Myocyte (in vitro differentiated cells): Measurements from ENCODE around the gene HCFC1R1. TPM values are rescaled to one million over a fixed set of nuclear protein-coding genes. Genes with fewer than 3 reads are reported as not detected.
A peak's percentile ranks its signal among the peaks of the same experiment; 100 is the strongest.

Experiments used
- DNase-seq: peaks from one replicate; pipeline ENCODE4 v3.0.0-alpha.2; 2012; ENCODE audit warnings: low read depth
- total RNA-seq: library from RNA; depleted of rRNA; stranded (reverse); fragments of >200 nt; gene quantifications from 2 replicates; pipeline ENCODE4 v1.2.3, GENCODE V29; 2014

HCFC1R1 gene
- total RNA-seq, 1 donor from 2014 or later, result 34.9 TPM

- DNase-seq, result no peak
Observed at GRCh38 chr16:2979669-2980226, 44.0 kb downstream of the HCFC1R1 start.

- DNase-seq, result no peak
Observed at GRCh38 chr16:2977440-2977839, 46.3 kb downstream of the HCFC1R1 start.

GRCh38 chr16:2976673-2977072 lies 47.1 kb downstream of the HCFC1R1 start:
- DNase-seq, result no peak

GRCh38 chr16:2976201-2976600 lies 47.5 kb downstream of the HCFC1R1 start:
- DNase-seq, result no peak

- no peak for DNase-seq
Observed at GRCh38 chr16:2975161-2975795, 48.5 kb downstream of the HCFC1R1 start.

GRCh38 chr16:2974319-2975056 lies 49.3 kb downstream of the HCFC1R1 start:
- peak; percentile 55 for DNase-seq

GRCh38 chr16:2973605-2974318 lies 50.0 kb downstream of the HCFC1R1 start:
- no peak for DNase-seq

GRCh38 chr16:2973093-2973492 lies 50.6 kb downstream of the HCFC1R1 start:
- no peak for DNase-seq

Other genes with a start within 250 kb of the HCFC1R1 start
- gene ELOB, start 246.7 kb downstream of the HCFC1R1 start, total RNA-seq, result 235 and 770 TPM in 2 replicates
- gene PRSS33, start 236.4 kb downstream of the HCFC1R1 start, total RNA-seq, result not detected in 2 replicates
- not detected in 2 replicates for gene PRSS41, start 225.5 kb downstream of the HCFC1R1 start, total RNA-seq
- not detected in 2 replicates for gene PRSS21, start 206.7 kb downstream of the HCFC1R1 start, total RNA-seq
- gene ZG16B, start 193.6 kb downstream of the HCFC1R1 start, total RNA-seq, result not detected in 2 replicates
- not detected in 2 replicates for gene PRSS22, start 165.8 kb downstream of the HCFC1R1 start, total RNA-seq
- 59.9 and 77.1 TPM in 2 replicates for gene FLYWCH2, start 140.7 kb downstream of the HCFC1R1 start, total RNA-seq
- 27.7 and 36.9 TPM in 2 replicates for gene FLYWCH1, start 112.0 kb downstream of the HCFC1R1 start, total RNA-seq
- 10.4 and 17.8 TPM in 2 replicates for gene KREMEN2, start 59.7 kb downstream of the HCFC1R1 start, total RNA-seq
- 14.6 and 18.0 TPM in 2 replicates for gene PAQR4, start 54.6 kb downstream of the HCFC1R1 start, total RNA-seq
- gene PKMYT1, start 43.5 kb downstream of the HCFC1R1 start, total RNA-seq, result 0.53 and 6.7 TPM in 2 replicates
- 0.05 and 0.36 TPM in 2 replicates for gene CLDN9, start 11.0 kb downstream of the HCFC1R1 start, total RNA-seq
- 0.52 TPM in 1 of 2 replicates, not detected in the other for gene CLDN6, start 5.8 kb downstream of the HCFC1R1 start, total RNA-seq
- gene TNFRSF12A, start 3.6 kb downstream of the HCFC1R1 start, total RNA-seq, result 217 and 325 TPM in 2 replicates
- gene THOC6, start 93 bp upstream of the HCFC1R1 start, total RNA-seq, result 19.8 and 23.7 TPM in 2 replicates
- not detected in 2 replicates for gene BICDL2, start 13.0 kb upstream of the HCFC1R1 start, total RNA-seq
- 0.05 TPM in 2 replicates for gene MMP25, start 22.6 kb upstream of the HCFC1R1 start, total RNA-seq
- 646 and 732 TPM in 2 replicates for gene IL32, start 41.7 kb upstream of the HCFC1R1 start, total RNA-seq
- not detected in 2 replicates for gene ZSCAN10, start 75.4 kb upstream of the HCFC1R1 start, total RNA-seq
- 29.2 and 33.3 TPM in 2 replicates for gene ZNF205, start 88.6 kb upstream of the HCFC1R1 start, total RNA-seq
- gene ZNF213, start 111.1 kb upstream of the HCFC1R1 start, total RNA-seq, result 4.3 and 5.0 TPM in 2 replicates
- not detected in 2 replicates for gene OR1F1, start 164.3 kb upstream of the HCFC1R1 start, total RNA-seq
- 8.6 and 9.2 TPM in 2 replicates for gene ZNF200, start 211.2 kb upstream of the HCFC1R1 start, total RNA-seq
- gene MEFV, start 232.7 kb upstream of the HCFC1R1 start, total RNA-seq, result 0.37 and 0.99 TPM in 2 replicates